Astrocyte (in vitro differentiated cells and primary cell): ENCODE results near the gene WDR73.

ENCODE experiments used
- CTCF ChIP-seq: IDR thresholded peaks from 2 replicates; pipeline ENCODE4 v1.5.1; 2011; ENCODE audit warnings: low read depth, mild to moderate bottlenecking, inconsistent platforms, low read length, moderate library complexity; ENCODE audit not compliant: insufficient read depth
- EZH2 ChIP-seq: IDR thresholded peaks from 2 replicates; pipeline ENCODE4 v1.6.1; 2012; ENCODE audit warnings: mild to moderate bottlenecking, low read length, inconsistent platforms; ENCODE audit not compliant: insufficient read depth

GRCh38 chr15:84603630-84604379 lies 50.3 kb downstream of the WDR73 start:
- TF ChIP-seq EZH2 (no peak), CTCF (no peak)
